SK-N-SH (cell line): ENCODE data around the gene UVRAG. TPM values are rescaled to one million over a fixed set of nuclear protein-coding genes. Genes with fewer than 3 reads are reported as not detected.

Source experiments
- CTCF ChIA-PET: fragments of 300-600, 350-600 bp; formaldehyde crosslinking; extraction: SDS; loops from one replicate; lab custom pipeline; 2021; lab: Yijun Ruan, JAX
- POLR2A ChIA-PET: fragments of 350-600 bp; sonication (Branson Sonifier 250); formaldehyde crosslinking; extraction: SDS; loops from one replicate; lab custom pipeline; 2020; ENCODE audit warnings: antibody characterized with exemption, inconsistent platforms; lab: Yijun Ruan, JAX
- DNase-seq: peaks from one replicate; pipeline ENCODE4 v3.0.0; 2012
- H2AFZ ChIP-seq: fragments of 200-600 bp; sonication (generic); 2 replicates; pipeline ENCODE4 v1.8.1; 2016; ENCODE audit warnings: antibody characterized with exemption, mild to moderate bottlenecking, low read depth
- H3F3A ChIP-seq: fragments of 200-600 bp; sonication (generic); replicated peaks from 2 replicates; pipeline ENCODE3; 2016; ENCODE audit warnings: antibody characterized with exemption, mild to moderate bottlenecking; ENCODE audit not compliant: insufficient read depth
- H3K27ac ChIP-seq, 2 experiments: fragments of 200-500 bp in 1 of 2; fragments of 200-600 bp in 1 of 2; sonication (Bioruptor generic) in 1 of 2; sonication (generic), shearing (Covaris generic) in 1 of 2; 2 replicates each; pipeline versions ENCODE4 v1.5.1 to v1.6.1; 2014 to 2016; ENCODE audit warnings: low read depth in 2 of 2, inconsistent platforms in 1 of 2, low read length in 1 of 2, mild to moderate bottlenecking in 1 of 2, mixed read lengths in 1 of 2
- H3K27me3 ChIP-seq: fragments of 200-600 bp; sonication (generic), shearing (Covaris generic); 2 replicates; pipeline ENCODE4 v1.6.1; 2016; ENCODE audit warnings: mixed run types; ENCODE audit not compliant: insufficient read depth
- H3K36me3 ChIP-seq, 2 experiments: fragments of 200-500 bp in 1 of 2; fragments of 200-600 bp in 1 of 2; sonication (Bioruptor generic) in 1 of 2; sonication (generic) in 1 of 2; replicated peaks in 1 of 2; 2 replicates each; pipeline versions ENCODE3 to v1.5.1; 2014 to 2016; ENCODE audit warnings: low read length in 1 of 2, mild to moderate bottlenecking in 1 of 2; ENCODE audit not compliant: insufficient read depth in 2 of 2, control insufficient read depth in 1 of 2
- H3K4me1 ChIP-seq, 2 experiments: fragments of 200-500 bp in 1 of 2; fragments of 200-600 bp in 1 of 2; sonication (Bioruptor generic) in 1 of 2; sonication (generic), shearing (Covaris generic) in 1 of 2; 2 replicates each; pipeline versions ENCODE4 v1.5.1 to v1.6.1; 2014 to 2016; ENCODE audit warnings: low read depth in 1 of 2, low read length in 1 of 2, mixed run types in 1 of 2; ENCODE audit not compliant: insufficient read depth in 2 of 2, control insufficient read depth in 1 of 2
- H3K4me2 ChIP-seq: fragments of 200-600 bp; sonication (generic), shearing (Covaris generic); 2 replicates; pipeline ENCODE4 v1.6.1; 2017; ENCODE audit warnings: mixed run types
- H3K4me3 ChIP-seq, 2 experiments: fragments of 200-500 bp in 1 of 2; fragments of 200-600 bp in 1 of 2; sonication (Bioruptor generic) in 1 of 2; sonication (generic), shearing (Covaris generic) in 1 of 2; 2 replicates each; pipeline versions ENCODE4 v1.5.1 to v1.8.1; 2014 to 2016; ENCODE audit warnings: low read depth in 2 of 2, inconsistent platforms in 1 of 2, low read length in 1 of 2, mild to moderate bottlenecking in 1 of 2, mixed read lengths in 1 of 2, moderate library complexity in 1 of 2
- H3K79me2 ChIP-seq: fragments of 200-600 bp; sonication (generic); 2 replicates; pipeline ENCODE4 v1.8.1; 2017; ENCODE audit warnings: mild to moderate bottlenecking; ENCODE audit not compliant: insufficient read depth
- H3K9ac ChIP-seq: fragments of 200-600 bp; sonication (generic); 2 replicates; pipeline ENCODE4 v1.6.1; 2017; ENCODE audit warnings: mixed run types
- H3K9me2 ChIP-seq: fragments of 200-600 bp; sonication (generic); 2 replicates; pipeline ENCODE4 v1.6.1; 2017; ENCODE audit warnings: mixed run types
- H3K9me3 ChIP-seq: fragments of 200-600 bp; sonication (generic); 2 replicates; pipeline ENCODE4 v1.6.1; 2017; ENCODE audit warnings: mixed run types, mild to moderate bottlenecking, moderate library complexity
- H4K20me1 ChIP-seq: fragments of 200-600 bp; sonication (generic); 2 replicates; pipeline ENCODE4 v1.6.1; 2017; ENCODE audit warnings: mild to moderate bottlenecking, mixed run types; ENCODE audit not compliant: insufficient read depth
- ELF1 ChIP-seq: IDR thresholded peaks from 2 replicates; pipeline ENCODE4 v1.4.0; 2012
- EP300 ChIP-seq, 2 experiments: IDR thresholded peaks; 2 replicates each; pipeline versions ENCODE4 v1.4.0 to v1.6.1; 2012; ENCODE audit warnings: borderline replicate concordance in 1 of 2, low read depth in 1 of 2, low read length in 1 of 2
- FOSL2 ChIP-seq: IDR thresholded peaks from 2 replicates; pipeline ENCODE4 v1.4.0; 2012; ENCODE audit warnings: low read depth, mild to moderate bottlenecking, moderate library complexity, borderline replicate concordance
- FOXM1 ChIP-seq: IDR thresholded peaks from 2 replicates; pipeline ENCODE4 v1.4.0; 2012; ENCODE audit warnings: low read depth, mild to moderate bottlenecking
- GABPA ChIP-seq: IDR thresholded peaks from 2 replicates; pipeline ENCODE4 v1.4.0; 2012; ENCODE audit warnings: low read depth, mild to moderate bottlenecking
- MXI1 ChIP-seq: IDR thresholded peaks from 2 replicates; pipeline ENCODE4 v1.6.1; 2012; ENCODE audit warnings: mild to moderate bottlenecking, low read depth, low read length, improper control_type of control experiment
- NFIC ChIP-seq: IDR thresholded peaks from 2 replicates; pipeline ENCODE4 v1.4.0; 2012; ENCODE audit warnings: borderline replicate concordance
- POLR2AphosphoS5 ChIP-seq: IDR thresholded peaks from 2 replicates; pipeline ENCODE4 v1.6.1; 2012; ENCODE audit warnings: low read depth, low read length
- RAD21 ChIP-seq: IDR thresholded peaks from 2 replicates; pipeline ENCODE4 v1.6.1; 2012; ENCODE audit warnings: mild to moderate bottlenecking, low read length
- RXRA ChIP-seq: IDR thresholded peaks from 2 replicates; pipeline ENCODE4 v1.4.0; 2012; ENCODE audit warnings: low read depth, mild to moderate bottlenecking, borderline replicate concordance
- TEAD4 ChIP-seq: IDR thresholded peaks from 2 replicates; pipeline ENCODE4 v1.4.0; 2012; ENCODE audit warnings: mild to moderate bottlenecking, borderline replicate concordance; ENCODE audit not compliant: insufficient read depth
- WGBS: methylation state at CpG from one replicate; pipeline ENCODE4 v1.1.6; 2017; ENCODE audit warnings: low lambda C conversion rate; 5-methylcytosine and 5-hydroxymethylcytosine counted together
- polyA plus RNA-seq, 3 experiments: library from polyadenylated mRNA; depleted of rRNA; stranded (reverse); fragments of >200 nt; gene quantifications; 2 replicates each; pipeline ENCODE4 v1.2.3, GENCODE V29; 2012
- TF ChIP-seq, protein P1 (sequence below): fragments of 200-600 bp; sonication (generic); IDR thresholded peaks from 2 replicates; pipeline ENCODE4 v1.6.1; 2017; ENCODE audit warnings: antibody characterized with exemption, mild to moderate bottlenecking, moderate library complexity
- TF ChIP-seq, protein P2 (sequence below): IDR thresholded peaks from 2 replicates; pipeline ENCODE4 v1.4.0; 2012; ENCODE audit warnings: low read depth, borderline replicate concordance
- TF ChIP-seq, protein P3 (sequence below): IDR thresholded peaks from 2 replicates; pipeline ENCODE4; 2012
- TF ChIP-seq, protein P4 (sequence below): fragments of 150-350 bp; IDR thresholded peaks from 2 replicates; pipeline ENCODE4 v1.6.1; 2017; ENCODE audit warnings: antibody characterized with exemption, low read length, low read depth, borderline replicate concordance
- TF ChIP-seq, protein P5 (sequence below): fragments of 150-350 bp; IDR thresholded peaks from 2 replicates; pipeline ENCODE4 v1.6.1; 2016; ENCODE audit warnings: mild to moderate bottlenecking, low read depth, low read length
- TF ChIP-seq, protein P6 (sequence below): IDR thresholded peaks from 2 replicates; pipeline ENCODE4 v1.6.1; 2012; ENCODE audit warnings: mild to moderate bottlenecking, low read depth, low read length, moderate library complexity

Gene UVRAG
- polyA plus RNA-seq, 1 of the 3 experiments (the other 2 are of a cell fraction) = 5.8 TPM

DNA sequence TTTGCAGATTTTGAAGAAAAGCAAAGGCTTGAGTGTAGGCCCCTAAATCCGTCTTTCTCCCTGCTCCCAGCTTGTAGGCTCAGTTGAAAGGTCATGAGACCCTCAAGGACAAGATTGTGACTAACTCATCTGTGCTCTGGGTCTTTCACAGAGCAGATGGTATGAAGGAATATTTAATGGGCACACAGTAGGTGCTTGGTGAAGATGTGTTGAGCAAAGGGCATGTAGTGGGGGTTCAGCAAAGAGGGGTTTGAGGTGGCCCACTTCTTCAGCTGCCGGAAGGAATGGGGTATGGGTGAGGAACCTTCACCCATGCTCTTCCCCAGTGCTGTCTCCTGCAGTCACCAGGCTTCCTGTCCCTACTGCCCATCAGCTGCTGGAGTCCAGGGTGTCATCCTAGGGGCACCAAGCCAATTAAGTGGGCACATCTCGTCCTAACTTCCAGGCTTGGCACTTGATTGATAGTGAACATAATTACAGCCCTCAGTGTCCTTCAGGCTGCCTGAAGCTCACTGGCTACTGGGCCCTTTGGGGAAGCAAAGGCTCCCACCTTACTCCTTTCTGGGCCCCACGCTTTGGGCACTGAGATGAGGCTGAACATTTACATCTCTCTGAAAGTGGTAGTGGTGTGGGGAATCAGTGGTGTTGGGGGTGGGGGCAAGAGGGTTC, 31.5 kb upstream of the UVRAG start:
- Histone ChIP-seq H3K4me1 (peaks cover 0 to 7% of the 10 kb centered on the region in 2 experiments; a peak in 1 of 4 replicates), H3K9ac (no peak overlapping the region), H2AFZ (no peak overlapping the region), H3K27me3 (no peaks in the 10 kb centered on the region), H3K4me2 (no peak overlapping the region), H3F3A (no peaks in the 10 kb centered on the region), H3K36me3 (no peaks in the 10 kb centered on the region), H3K9me3 (no peaks in the 10 kb centered on the region), H4K20me1 (no peaks in the 10 kb centered on the region), H3K4me3 (no peak overlapping the region), H3K9me2 (no peaks in the 10 kb centered on the region), H3K79me2 (no peaks in the 10 kb centered on the region), H3K27ac (no peak overlapping the region)
- POLR2A ChIA-PET = no interaction called here
- 87% methylated on average over 4 of the region's 4 CpGs for WGBS
- CTCF ChIA-PET = interaction anchor here (0.7 to 1.0 kb wide), 2 partner anchors 76 to 84 kb away, joined by 3 read pairs; no protein-coding TSS in a partner anchor
- no peak for TF ChIP-seq MXI1
- no peak for TF ChIP-seq ELF1
- TF ChIP-seq, protein P1, sequence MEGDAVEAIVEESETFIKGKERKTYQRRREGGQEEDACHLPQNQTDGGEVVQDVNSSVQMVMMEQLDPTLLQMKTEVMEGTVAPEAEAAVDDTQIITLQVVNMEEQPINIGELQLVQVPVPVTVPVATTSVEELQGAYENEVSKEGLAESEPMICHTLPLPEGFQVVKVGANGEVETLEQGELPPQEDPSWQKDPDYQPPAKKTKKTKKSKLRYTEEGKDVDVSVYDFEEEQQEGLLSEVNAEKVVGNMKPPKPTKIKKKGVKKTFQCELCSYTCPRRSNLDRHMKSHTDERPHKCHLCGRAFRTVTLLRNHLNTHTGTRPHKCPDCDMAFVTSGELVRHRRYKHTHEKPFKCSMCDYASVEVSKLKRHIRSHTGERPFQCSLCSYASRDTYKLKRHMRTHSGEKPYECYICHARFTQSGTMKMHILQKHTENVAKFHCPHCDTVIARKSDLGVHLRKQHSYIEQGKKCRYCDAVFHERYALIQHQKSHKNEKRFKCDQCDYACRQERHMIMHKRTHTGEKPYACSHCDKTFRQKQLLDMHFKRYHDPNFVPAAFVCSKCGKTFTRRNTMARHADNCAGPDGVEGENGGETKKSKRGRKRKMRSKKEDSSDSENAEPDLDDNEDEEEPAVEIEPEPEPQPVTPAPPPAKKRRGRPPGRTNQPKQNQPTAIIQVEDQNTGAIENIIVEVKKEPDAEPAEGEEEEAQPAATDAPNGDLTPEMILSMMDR = no peak
- TF ChIP-seq FOXM1 = no peak
- TF ChIP-seq, protein P2, sequence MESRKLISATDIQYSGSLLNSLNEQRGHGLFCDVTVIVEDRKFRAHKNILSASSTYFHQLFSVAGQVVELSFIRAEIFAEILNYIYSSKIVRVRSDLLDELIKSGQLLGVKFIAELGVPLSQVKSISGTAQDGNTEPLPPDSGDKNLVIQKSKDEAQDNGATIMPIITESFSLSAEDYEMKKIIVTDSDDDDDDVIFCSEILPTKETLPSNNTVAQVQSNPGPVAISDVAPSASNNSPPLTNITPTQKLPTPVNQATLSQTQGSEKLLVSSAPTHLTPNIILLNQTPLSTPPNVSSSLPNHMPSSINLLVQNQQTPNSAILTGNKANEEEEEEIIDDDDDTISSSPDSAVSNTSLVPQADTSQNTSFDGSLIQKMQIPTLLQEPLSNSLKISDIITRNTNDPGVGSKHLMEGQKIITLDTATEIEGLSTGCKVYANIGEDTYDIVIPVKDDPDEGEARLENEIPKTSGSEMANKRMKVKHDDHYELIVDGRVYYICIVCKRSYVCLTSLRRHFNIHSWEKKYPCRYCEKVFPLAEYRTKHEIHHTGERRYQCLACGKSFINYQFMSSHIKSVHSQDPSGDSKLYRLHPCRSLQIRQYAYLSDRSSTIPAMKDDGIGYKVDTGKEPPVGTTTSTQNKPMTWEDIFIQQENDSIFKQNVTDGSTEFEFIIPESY = no peak
- no peak for TF ChIP-seq RAD21
- TF ChIP-seq POLR2AphosphoS5 = no peak
- TF ChIP-seq, protein P3, sequence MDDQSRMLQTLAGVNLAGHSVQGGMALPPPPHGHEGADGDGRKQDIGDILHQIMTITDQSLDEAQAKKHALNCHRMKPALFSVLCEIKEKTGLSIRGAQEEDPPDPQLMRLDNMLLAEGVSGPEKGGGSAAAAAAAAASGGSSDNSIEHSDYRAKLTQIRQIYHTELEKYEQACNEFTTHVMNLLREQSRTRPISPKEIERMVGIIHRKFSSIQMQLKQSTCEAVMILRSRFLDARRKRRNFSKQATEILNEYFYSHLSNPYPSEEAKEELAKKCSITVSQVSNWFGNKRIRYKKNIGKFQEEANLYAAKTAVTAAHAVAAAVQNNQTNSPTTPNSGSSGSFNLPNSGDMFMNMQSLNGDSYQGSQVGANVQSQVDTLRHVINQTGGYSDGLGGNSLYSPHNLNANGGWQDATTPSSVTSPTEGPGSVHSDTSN = no peak
- no peak for TF ChIP-seq GABPA
- TF ChIP-seq, protein P4, sequence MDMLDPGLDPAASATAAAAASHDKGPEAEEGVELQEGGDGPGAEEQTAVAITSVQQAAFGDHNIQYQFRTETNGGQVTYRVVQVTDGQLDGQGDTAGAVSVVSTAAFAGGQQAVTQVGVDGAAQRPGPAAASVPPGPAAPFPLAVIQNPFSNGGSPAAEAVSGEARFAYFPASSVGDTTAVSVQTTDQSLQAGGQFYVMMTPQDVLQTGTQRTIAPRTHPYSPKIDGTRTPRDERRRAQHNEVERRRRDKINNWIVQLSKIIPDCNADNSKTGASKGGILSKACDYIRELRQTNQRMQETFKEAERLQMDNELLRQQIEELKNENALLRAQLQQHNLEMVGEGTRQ = no peak
- TF ChIP-seq RXRA = no peak
- TF ChIP-seq NFIC = no peak
- TF ChIP-seq, protein P5, sequence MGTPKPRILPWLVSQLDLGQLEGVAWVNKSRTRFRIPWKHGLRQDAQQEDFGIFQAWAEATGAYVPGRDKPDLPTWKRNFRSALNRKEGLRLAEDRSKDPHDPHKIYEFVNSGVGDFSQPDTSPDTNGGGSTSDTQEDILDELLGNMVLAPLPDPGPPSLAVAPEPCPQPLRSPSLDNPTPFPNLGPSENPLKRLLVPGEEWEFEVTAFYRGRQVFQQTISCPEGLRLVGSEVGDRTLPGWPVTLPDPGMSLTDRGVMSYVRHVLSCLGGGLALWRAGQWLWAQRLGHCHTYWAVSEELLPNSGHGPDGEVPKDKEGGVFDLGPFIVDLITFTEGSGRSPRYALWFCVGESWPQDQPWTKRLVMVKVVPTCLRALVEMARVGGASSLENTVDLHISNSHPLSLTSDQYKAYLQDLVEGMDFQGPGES = no peak
- TF ChIP-seq, protein P6, sequence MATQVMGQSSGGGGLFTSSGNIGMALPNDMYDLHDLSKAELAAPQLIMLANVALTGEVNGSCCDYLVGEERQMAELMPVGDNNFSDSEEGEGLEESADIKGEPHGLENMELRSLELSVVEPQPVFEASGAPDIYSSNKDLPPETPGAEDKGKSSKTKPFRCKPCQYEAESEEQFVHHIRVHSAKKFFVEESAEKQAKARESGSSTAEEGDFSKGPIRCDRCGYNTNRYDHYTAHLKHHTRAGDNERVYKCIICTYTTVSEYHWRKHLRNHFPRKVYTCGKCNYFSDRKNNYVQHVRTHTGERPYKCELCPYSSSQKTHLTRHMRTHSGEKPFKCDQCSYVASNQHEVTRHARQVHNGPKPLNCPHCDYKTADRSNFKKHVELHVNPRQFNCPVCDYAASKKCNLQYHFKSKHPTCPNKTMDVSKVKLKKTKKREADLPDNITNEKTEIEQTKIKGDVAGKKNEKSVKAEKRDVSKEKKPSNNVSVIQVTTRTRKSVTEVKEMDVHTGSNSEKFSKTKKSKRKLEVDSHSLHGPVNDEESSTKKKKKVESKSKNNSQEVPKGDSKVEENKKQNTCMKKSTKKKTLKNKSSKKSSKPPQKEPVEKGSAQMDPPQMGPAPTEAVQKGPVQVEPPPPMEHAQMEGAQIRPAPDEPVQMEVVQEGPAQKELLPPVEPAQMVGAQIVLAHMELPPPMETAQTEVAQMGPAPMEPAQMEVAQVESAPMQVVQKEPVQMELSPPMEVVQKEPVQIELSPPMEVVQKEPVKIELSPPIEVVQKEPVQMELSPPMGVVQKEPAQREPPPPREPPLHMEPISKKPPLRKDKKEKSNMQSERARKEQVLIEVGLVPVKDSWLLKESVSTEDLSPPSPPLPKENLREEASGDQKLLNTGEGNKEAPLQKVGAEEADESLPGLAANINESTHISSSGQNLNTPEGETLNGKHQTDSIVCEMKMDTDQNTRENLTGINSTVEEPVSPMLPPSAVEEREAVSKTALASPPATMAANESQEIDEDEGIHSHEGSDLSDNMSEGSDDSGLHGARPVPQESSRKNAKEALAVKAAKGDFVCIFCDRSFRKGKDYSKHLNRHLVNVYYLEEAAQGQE = no peak
- TF ChIP-seq TEAD4 = no peak
- no peak for TF ChIP-seq EP300 (IDR thresholded peaks at IDR 0.05; ENCODE audit: borderline replicate concordance in 1 of 2, low read depth in 1 of 2, low read length in 1 of 2)
- TF ChIP-seq FOSL2 = no peak
- no peak for DNase-seq
